Measurements from ENCODE around the gene SDCCAG8. TPM values are rescaled to one million over a fixed set of nuclear protein-coding genes. Genes with fewer than 3 reads are reported as not detected.

Gene SDCCAG8
- total RNA-seq, 1 donor from 2014 or later = 105 TPM

DNA sequence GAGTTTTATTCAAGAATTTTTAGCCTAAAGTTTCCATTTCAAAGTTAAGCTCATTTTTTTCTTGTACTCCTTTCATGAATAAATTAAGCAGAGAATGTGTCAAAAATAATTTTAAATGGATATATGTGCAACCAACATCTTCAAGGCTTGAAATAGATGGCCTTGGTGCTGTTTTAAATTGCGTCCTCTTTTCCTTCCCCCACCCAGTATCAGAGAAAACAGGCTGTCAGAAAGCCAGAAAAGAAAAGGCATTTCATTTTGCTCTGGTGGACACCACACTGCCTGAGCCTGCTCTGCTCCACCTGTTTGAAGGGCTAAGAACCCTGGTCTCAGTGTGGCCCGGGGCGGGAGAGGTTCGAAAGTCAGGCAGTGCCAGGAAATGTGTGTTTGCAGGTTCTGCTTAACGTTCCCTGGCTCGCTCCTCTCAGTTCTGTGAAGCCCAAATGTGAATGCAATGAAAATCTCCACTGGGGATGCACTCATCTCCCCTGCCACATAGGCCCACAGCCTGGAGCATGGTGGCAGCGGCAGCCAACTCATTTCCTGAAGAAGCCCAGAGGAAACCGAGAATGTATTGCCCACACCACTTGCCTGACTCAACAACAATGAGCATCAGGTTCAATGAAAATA lies 134.4 kb downstream of the SDCCAG8 start:
- no peak for DNase-seq (ENCODE audit: low spot score)

DNA sequence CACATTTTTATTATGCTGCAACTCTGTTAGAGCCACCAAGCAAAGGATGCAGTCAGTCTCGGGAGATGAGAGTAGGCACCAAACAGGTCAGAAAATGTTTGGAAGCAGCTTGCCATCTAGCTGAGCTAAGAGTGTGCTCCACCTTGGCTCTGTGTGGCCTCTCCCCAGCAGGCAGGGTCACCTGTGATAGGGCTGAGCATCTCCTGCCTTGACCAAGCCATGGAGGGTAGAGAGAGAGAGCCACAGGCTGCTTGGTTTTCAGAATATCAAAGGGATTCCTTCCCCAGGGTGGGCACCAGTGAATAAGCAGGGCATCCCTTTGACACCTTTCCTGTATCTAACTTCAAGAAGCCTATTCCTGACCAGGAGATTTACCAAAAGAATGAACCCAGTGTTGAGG lies 135.5 kb downstream of the SDCCAG8 start:
- DNase-seq (ENCODE audit: low spot score) = no peak

DNA sequence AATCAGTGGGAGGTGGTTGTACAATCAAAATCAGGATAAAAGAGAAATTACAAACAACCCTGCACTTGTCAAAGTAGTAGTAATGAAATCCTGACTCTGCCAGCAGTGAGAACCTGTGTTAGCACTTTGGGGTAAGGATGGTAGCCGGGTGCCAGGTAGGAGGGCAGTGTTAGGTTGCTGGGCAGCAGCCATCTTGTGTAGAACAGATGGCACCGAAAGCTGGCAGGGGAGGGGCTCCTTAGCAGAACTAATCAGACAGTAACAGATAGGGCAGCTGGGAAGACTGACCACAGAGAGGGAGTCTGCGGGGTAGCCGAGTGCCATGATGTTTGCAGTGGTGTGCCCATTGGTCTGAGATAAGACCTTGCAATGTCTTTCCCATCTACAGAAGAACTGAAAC lies 137.3 kb downstream of the SDCCAG8 start:
- DNase-seq (ENCODE audit: low spot score) = no peak

DNA sequence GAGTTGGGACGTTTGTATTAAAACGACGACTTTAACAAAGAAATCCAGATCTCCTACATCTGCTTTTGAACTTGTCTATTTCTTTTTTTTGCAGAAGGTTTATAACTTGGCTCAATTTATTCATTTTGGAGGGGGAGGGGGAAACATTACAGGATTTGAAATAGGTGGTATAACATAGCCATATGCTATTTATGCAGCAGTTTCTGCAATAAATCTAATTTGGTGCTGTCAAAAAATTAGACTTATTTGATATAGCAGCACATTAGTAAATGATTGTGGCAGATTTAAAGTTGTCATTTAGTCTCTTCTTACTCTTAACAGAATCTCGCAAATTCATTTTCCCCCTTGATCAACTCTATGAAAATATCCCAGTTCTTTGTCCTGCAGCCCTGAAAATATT lies 138.2 kb downstream of the SDCCAG8 start:
- no peak for DNase-seq (ENCODE audit: low spot score)

DNA sequence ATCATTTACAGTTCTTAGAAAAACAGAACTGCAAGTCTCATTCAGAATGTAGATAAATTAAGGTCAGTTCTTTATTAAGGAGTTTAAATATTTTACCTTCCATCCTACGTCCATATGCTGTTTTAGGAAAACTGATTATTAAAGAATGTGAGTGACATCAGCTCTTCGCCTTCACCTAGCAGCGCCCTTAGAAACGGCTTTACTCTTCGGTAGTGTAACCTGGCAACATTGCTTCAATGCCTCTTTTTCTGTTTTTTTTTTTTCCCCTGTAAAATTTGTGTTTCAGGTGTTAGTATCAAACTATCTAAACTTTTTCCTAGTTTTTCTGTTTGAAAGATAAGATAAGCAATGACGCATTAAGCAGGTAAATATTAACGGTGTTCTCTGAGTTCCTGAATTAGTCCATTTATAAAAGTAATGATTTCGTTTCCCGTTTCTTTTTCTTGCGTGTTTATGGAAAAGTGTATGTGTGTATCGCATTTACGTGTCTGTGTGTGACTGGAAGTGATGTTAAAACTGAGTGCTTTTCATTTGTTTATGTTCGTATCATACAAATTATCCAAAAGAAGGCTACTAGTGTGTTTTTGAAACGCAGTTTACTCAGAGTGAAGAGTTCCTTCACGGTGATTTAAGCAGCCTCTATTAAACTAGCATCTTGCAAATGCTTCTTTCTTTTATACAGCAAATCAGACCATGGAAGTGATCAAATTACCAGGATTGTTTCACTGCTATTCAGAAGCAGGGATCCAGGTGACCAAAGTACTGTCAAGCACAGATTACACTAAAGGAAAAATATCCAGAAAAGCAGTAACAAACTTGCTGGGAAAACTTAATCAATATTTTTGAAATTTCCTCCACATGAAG lies 139.0 kb downstream of the SDCCAG8 start:
- no peak for DNase-seq (ENCODE audit: low spot score)

DNA sequence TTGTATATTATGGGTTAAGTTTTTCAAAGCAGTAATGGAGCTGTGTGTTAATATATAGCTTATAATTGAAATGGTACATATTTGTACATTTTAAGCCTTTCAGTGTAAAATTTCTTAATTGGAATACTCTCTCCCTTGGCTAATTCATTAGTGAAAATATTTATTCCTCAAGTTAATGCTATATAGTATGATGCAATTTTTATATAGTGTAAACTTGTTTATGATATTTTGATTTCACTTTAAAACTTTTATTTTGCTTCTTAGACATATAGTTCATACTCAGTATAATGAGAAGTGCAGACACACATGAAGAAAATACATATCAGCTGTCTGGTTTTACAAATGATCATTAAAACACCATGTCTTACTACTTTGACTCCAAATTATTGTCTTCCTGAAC lies 140.6 kb downstream of the SDCCAG8 start:
- DNase-seq (ENCODE audit: low spot score) = no peak

DNA sequence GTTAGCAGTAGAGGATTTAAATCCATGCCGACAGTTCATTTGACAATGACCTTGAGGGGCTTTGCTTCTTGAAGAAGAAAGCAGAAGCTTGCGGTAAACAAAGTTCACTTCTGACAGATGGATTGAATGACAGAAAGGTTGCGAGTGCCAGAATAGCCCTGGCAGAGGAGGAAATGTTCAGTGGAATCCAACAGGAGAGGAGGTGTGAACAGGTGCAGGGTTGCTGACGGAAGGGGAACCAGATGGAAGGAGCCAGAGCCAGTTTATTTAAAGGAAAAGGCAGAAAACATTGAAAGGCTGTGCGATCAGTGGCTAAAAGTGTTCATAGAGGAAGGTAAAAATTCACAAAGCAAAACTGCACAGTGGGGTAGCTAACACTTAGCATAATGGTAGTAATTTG lies 141.0 kb downstream of the SDCCAG8 start:
- DNase-seq (ENCODE audit: low spot score) = no peak

DNA sequence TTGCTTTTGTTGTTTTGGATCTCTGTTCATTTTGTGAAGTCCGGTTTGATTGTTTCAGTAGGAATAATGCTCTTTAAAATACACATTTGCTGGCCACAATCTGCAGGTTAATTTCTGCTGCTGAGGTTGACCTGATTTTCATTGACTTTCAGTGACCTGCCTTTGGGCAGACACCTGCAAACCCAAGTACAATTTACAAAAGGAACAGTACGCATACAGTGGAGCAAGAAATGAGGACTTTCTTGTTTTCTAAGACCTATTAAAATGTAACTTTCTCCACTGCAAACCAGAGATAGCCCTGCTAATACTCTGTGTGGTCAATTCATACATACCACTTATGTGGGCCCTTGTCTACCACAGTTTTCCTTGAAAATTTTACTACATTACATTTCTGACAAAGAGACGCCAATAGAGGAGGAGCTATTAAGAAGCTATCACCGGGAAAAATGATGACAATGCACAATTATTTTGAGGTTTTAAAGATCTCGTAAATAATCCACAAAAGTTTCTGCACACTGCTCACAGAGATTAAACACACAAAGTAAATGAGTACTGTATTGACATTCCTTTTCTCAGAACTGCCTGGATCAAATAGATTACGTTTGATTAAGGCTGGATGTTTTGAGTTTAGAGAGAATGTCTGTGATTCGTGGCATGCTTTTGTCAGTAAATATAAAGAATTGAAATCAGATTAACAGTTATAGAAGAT lies 141.9 kb downstream of the SDCCAG8 start:
- no peak for DNase-seq (ENCODE audit: low spot score)

DNA sequence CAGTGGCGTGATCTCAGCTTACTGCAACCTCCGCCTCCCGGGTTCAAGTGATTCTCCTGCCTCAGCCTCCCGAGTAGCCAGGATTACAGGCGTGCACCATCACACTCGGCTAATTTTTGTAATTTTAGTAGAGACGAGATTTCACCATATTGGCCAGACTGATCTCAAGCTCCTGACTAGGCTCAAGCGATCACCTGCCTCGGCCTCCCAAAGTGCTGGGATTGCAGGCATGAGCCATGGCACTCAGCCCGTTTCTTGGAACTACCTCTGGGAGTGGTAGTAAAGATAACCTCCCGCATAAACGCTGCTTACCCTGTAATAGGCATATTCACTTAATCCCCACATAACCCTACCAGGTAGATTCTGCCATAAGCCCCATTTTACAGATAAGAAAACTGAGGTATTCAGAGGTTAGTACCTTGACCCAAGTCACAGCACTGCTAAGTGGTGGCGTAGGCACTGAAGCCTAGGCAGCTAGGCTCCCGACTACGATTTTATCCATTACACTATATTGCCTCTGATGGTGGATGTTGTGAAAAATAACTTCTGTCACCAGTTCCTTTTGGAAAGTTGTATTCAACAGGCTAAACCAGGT lies 143.8 kb downstream of the SDCCAG8 start:
- no peak for DNase-seq (ENCODE audit: low spot score)

DNA sequence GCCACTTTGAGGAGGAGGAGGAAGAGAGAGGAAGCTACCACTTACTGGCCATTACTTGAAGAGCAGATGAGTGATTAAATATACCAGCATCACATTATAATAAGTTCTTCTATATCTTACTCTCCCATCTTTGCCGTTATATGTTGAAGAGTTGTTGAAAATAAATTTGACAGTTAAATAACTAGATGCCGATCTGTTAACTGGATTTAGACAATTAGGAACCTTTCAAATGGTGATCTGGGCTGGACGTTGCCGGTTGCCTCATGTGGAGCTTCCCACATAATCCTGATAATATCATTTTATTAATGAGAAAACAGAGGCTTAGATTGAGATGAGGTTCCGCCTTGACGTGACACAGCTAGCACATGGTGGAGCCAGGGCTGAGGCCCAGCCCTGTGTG lies 147.0 kb downstream of the SDCCAG8 start:
- no peak for DNase-seq (ENCODE audit: low spot score)

DNA sequence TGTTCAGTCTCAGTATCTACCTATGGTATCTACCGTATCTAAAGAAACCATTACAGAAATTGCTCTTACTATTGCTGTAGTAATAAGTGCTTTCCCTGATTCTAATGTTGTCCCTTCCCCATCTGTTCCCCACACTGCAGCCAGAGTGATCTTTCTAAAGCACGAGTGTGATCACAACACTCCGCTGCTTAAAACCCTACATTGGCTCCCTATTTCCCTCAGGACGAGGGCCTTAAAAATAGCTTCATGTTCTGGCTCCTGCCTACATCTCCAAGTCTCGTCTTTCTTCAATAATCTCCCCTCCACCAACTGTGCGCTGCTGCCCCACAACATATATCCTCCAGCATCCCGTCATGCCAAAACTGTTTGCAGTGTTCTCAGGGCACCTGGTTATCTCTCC lies 150.6 kb downstream of the SDCCAG8 start:
- no peak for DNase-seq (ENCODE audit: low spot score)

DNA sequence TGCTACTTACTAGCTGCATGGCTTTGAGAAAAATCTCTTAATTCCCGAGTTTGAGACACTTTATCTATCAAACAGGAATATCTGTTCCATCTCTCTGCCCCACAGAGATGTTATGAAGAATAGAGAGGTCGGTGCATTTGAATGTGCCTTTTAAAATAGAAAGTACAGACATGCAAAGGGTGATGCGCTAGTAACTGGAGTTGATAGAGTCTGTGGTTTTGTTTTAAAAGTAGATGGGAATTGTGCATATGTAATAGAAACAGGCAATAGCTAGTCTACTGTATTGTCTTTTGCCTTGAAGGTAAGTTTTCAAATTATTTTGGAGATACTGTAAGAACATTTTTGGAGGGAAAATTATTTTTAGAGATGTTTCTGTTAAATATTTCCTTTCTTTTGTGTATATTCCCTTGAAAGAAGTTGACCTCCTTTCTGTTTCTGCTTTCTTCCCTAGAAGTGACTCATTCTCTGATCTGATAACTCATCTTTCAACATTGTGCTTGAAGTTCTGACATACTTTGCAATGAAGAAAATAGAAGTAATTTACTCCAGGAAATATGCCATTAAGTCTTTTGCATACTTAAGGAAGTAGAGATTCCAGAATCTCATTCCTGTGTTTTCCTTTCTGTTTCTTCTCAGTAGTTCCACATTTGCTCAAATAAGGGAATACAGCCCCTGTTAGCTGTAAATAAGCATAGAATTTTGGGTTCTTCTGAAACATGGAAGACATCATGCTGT lies 151.6 kb downstream of the SDCCAG8 start:
- no peak for DNase-seq (ENCODE audit: low spot score)

DNA sequence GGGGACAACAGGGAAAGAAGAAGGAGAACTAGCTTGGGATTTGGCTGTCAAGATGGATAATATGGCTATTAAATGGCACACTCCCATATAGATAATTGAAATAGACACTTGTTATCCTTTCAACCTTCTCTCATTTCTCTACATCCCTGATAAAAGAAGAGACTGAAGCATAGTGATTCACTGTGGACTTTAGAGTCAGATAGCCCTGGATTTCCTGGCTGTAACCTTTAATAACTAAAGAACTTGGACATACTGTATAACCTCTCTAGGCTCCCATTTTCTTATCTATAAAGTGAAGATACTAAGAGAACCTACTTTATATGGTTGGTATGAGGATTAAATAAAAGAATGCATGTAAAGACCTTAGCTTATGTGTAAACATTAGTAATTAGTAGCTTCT lies 152.6 kb downstream of the SDCCAG8 start:
- DNase-seq (ENCODE audit: low spot score) = no peak

DNA sequence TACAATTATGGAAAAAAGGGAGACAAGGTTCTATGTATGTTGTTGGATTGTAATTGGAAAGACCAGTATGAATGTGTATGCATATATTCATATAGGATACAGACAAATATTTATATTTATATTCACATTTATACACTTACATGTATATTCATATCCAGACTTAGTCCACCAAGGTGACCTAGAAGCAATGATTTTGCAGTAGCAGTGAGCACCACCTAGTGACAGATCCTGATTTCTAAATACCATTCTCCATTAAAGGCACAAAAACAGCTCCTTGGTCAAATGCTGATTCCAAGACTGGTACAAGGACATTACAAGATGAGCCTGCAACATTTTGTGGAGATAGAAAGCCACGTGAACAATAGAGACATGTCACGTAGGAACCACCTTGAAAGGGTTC lies 153.4 kb downstream of the SDCCAG8 start:
- no peak for DNase-seq (ENCODE audit: low spot score)

DNA sequence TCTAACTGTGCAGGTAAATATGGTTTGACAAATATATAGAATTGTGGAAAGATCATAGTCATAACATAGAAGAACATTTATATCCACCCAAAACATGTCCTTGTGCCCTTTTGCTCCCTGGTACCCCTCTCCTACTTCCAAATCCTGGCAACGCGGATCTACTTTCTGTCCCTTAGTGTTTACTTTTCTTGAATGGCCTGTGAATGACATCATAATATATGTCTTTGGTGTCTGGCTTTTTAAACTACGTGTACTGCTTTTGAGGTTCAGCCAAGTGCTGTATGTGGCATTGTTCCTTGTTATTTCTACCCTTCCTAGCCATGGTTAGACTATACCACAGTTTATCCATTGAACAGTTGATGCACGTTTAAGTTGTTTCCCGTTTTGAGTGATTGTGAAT lies 155.6 kb downstream of the SDCCAG8 start:
- DNase-seq (ENCODE audit: low spot score) = no peak

DNA sequence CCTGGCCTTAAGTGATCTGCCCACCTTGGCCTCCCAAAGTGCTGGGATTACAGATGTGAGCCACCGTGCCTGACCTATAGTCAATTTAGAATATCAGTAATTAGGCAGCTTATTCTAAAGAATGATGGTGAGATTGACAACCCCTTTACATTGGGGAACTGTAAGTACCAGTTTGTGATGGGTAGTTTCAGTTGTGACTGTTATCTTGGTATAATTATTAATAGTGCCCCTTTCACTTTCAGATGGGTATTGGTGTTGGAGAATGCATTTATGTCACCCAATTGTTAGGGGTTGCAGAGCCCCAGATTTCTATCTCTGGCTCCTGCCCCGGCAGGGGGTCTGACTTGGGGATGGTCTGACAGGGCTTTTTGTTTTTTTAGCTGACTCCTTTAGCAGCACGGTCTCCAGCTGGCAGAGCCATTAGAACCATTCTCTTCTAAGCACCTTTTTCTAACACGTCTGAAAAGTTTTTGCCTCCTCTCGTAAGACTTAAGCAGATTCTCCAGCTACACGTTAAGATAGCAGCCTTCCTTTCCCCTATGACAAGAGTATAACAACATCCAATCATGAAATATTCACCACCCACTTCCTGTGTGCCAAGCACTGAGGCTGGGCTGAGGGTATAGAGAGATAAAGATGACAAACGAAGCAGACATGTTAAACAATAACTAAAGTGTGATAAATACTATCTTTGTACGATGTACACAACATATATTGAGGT lies 157.8 kb downstream of the SDCCAG8 start:
- no peak for DNase-seq (ENCODE audit: low spot score)

DNA sequence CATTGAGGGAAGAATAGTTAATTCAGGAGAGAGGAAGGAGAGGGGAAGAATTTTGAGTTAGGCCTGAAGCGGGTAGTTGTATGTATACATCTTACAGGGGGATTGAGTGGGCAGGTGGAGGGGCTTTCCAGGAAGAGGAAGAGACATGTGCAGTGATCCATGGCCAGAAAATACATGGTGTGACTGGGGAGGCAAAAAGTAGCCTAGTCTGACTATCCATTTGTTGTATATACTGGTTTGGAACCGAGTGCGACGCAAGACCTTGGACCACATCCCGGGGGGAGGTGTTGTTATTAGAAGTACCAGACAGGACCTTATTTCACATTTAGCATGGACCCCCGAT lies 158.3 kb downstream of the SDCCAG8 start:
- no peak for DNase-seq (ENCODE audit: low spot score)

DNA sequence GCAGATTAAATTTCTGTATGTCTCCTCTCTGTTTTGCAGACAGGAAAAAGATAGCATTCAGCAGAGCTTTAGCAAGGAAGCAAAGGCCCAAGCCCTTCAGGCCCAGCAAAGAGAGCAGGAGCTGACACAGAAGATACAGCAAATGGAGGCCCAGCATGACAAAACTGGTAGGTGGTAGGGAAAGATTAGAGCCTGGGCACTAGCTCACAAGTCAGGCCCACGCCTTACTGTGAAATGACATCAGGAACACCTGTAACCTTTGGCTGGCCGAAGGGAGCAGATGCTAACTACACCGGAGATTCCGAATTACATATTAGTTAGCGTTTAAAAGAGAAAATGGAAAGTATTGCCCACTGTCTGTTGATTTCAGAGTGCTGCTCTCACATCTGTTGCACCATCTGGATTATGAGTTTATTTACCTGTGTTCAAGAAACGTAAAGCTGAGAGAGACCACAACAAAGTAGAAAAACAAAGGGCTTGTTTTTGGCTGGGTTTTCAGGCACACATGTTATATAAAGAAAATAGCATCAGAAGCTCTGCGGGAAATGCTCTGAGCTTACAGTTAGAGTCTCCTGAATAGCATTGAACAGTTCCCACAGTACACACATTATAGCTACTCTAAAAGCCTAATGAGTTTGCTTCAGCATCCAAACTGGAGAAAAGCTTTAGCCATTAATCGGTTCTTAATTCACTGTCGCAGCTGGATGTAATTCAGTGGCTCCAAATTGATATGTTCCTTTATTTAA lies 160.0 kb downstream of the SDCCAG8 start:
- DNase-seq (ENCODE audit: low spot score) = no peak

DNA sequence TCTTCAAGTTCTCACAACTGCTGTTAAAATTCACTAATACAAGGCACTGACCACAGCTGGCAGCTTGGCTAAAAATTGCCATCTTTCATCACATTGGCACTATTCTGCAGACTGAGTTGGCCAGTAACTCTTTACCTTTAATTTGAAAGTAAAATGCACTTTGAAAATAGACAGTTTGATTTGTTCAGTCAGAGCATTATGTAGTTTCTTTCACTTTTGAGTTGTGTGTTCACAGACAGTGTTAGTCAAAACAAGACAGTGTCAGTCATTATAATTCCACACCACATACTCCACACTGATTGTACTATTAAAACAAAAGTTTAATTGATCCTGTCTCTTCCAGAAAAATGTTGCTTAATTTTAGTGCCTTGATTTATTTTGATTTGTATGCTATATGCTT lies 160.7 kb downstream of the SDCCAG8 start:
- DNase-seq (ENCODE audit: low spot score) = no peak
